GM12878 (cell line): ENCODE data around the gene ARMS2. TPM values are rescaled to one million over a fixed set of nuclear protein-coding genes. Genes with fewer than 3 reads are reported as not detected.

ENCODE experiments used
- ATAC-seq: fragments of 200-7000 bp; cut with Tn5 transposase; 3 replicates; pipeline ENCODE4 v1.9.1; 2020; ENCODE audit warnings: mild to moderate bottlenecking, moderate library complexity
- BruUV-seq: library from RNA; stranded (reverse); fragments of 400-500 nt; replicated peaks from 2 replicates; lab custom pipeline; 2021; lab: Mats Ljungman, UMichigan
- CTCF ChIA-PET: fragments of 300-600 bp; sonication (Branson Sonifier 250); formaldehyde crosslinking; extraction: SDS; loops from one replicate; lab custom pipeline; 2021; ENCODE audit warnings: inconsistent platforms; lab: Yijun Ruan, JAX
- POLR2A ChIA-PET: fragments of 350-600 bp; formaldehyde crosslinking; extraction: SDS; loops from one replicate; lab custom pipeline; 2021; ENCODE audit warnings: inconsistent platforms; lab: Charles Lee
- RAD21 ChIA-PET: fragments of 300-600 bp; sonication (Branson Sonifier 250); formaldehyde crosslinking; loops from one replicate; lab custom pipeline; 2023; ENCODE audit warnings: antibody characterized with exemption; ENCODE audit not compliant: unreplicated experiment; lab: Charles Lee
- SMC1A ChIA-PET: fragments of 300-600 bp; sonication (Branson Sonifier 250); formaldehyde crosslinking; loops from one replicate; lab custom pipeline; 2023; ENCODE audit not compliant: unreplicated experiment, uncharacterized antibody; lab: Charles Lee
- DNase-seq: peaks from one replicate; pipeline ENCODE4 v3.0.0-alpha.2; 2011; ENCODE audit warnings: low read depth, low spot score
- FAIRE-seq: peaks from 3 replicates; lab custom pipeline; 2011; peaks lifted over from hg19 to GRCh38; lab: Jason Lieb, UNC
- H2AFZ ChIP-seq: 2 replicates; pipeline ENCODE4 v1.6.0; 2011; ENCODE audit warnings: low read depth, low read length, control low read depth; ENCODE audit not compliant: control insufficient read depth
- H3K27ac ChIP-seq: 2 replicates; pipeline ENCODE4 v1.5.1; 2011; ENCODE audit warnings: control low read depth; ENCODE audit not compliant: control insufficient read depth, insufficient read depth
- H3K27me3 ChIP-seq, 2 experiments: replicated peaks in 1 of 2; 2 replicates each; pipeline versions ENCODE4 v1.6.0 to v1.6.1; 2011; ENCODE audit warnings: low read length in 1 of 2; ENCODE audit not compliant: control insufficient read depth in 2 of 2, insufficient read depth in 2 of 2
- H3K36me3 ChIP-seq, 2 experiments: 2 replicates each; pipeline ENCODE4 v1.5.1; 2011; ENCODE audit warnings: low read length in 1 of 2; ENCODE audit not compliant: control insufficient read depth in 2 of 2, insufficient read depth in 2 of 2
- H3K4me1 ChIP-seq: 2 replicates; pipeline ENCODE4 v1.6.1; 2011; ENCODE audit warnings: mild to moderate bottlenecking, low read length, moderate library complexity, mixed read lengths; ENCODE audit not compliant: control insufficient read depth, insufficient read depth
- H3K4me2 ChIP-seq: 2 replicates; pipeline ENCODE4 v1.6.0; 2011; ENCODE audit warnings: control low read depth; ENCODE audit not compliant: control insufficient read depth, insufficient read depth
- H3K4me3 ChIP-seq: fragments of 200-600 bp; sonication (generic); 2 replicates; pipeline ENCODE4 v1.5.1; 2016
- H3K79me2 ChIP-seq: 2 replicates; pipeline ENCODE4 v1.6.0; 2011; ENCODE audit warnings: low read length; ENCODE audit not compliant: control insufficient read depth, insufficient read depth
- H3K9ac ChIP-seq: 2 replicates; pipeline ENCODE4 v1.8.0; 2011; ENCODE audit warnings: low read length, control low read depth, mixed read lengths; ENCODE audit not compliant: control insufficient read depth, insufficient read depth
- H3K9me3 ChIP-seq: replicated peaks from 3 replicates; pipeline ENCODE4 v1.5.1; 2011; ENCODE audit warnings: mild to moderate bottlenecking, low read length; ENCODE audit not compliant: control insufficient read depth, insufficient read depth
- H4K20me1 ChIP-seq: 2 replicates; pipeline ENCODE4 v1.6.0; 2011; ENCODE audit not compliant: control insufficient read depth, insufficient read depth
- ATF7 ChIP-seq: fragments of 450-650 bp; IDR thresholded peaks from 2 replicates; pipeline ENCODE4 v1.6.1; 2016; ENCODE audit warnings: low read depth, mild to moderate bottlenecking
- CEBPZ ChIP-seq: fragments of 150-350 bp; IDR thresholded peaks from 2 replicates; pipeline ENCODE4 v1.6.1; 2016; ENCODE audit warnings: low read depth, low read length
- CUX1 ChIP-seq: IDR thresholded peaks from 2 replicates; pipeline ENCODE4 v1.6.1; 2012; ENCODE audit warnings: improper control_type of control experiment, low read depth, low read length; ENCODE audit not compliant: insufficient replicate concordance
- MYC ChIP-seq: IDR thresholded peaks from 2 replicates; pipeline ENCODE4 v1.6.1; 2011; ENCODE audit warnings: mild to moderate bottlenecking, low read length, moderate library complexity, inconsistent platforms; ENCODE audit not compliant: insufficient read depth, insufficient replicate concordance, insufficient read length, severe bottlenecking
- POLR2AphosphoS2 ChIP-seq: IDR thresholded peaks from 2 replicates; pipeline ENCODE4 v1.6.1; 2011; ENCODE audit warnings: low read depth, mild to moderate bottlenecking, low read length, improper control_type of control experiment, moderate library complexity
- RAD51 ChIP-seq: fragments of 450-650 bp; IDR thresholded peaks from 2 replicates; pipeline ENCODE4 v1.6.1; 2016; ENCODE audit warnings: moderate library complexity, mild to moderate bottlenecking, inconsistent platforms
- TARDBP ChIP-seq: IDR thresholded peaks from 2 replicates; pipeline ENCODE4 v1.6.1; 2016; ENCODE audit warnings: borderline replicate concordance
- ZNF207 ChIP-seq: fragments of 450-650 bp; IDR thresholded peaks from 2 replicates; pipeline ENCODE4 v1.6.1; 2014; ENCODE audit warnings: antibody characterized with exemption, mild to moderate bottlenecking, borderline replicate concordance
- ZNF687 ChIP-seq: fragments of 450-650 bp; IDR thresholded peaks from 2 replicates; pipeline ENCODE4 v1.6.1; 2017; ENCODE audit warnings: mild to moderate bottlenecking, moderate library complexity
- WGBS: methylation state at CpG from one replicate; pipeline ENCODE4 v1.1.6; 2016; ENCODE audit warnings: low lambda C conversion rate; ENCODE audit not compliant: insufficient replicate concordance, insufficient coverage; ENCODE audit errors: missing lambda C conversion rate; 5-methylcytosine and 5-hydroxymethylcytosine counted together
- in situ Hi-C: fragments of 300-500 bp; cut with MboI; formaldehyde crosslinking; loops from 9 replicates; pipeline ENCODE4 v1.14.3; 2018; ENCODE audit warnings: mixed read lengths
- intact Hi-C: fragments of 100-400 bp; cut with micrococcal nuclease; formaldehyde crosslinking; loops from one replicate; pipeline ENCODE4 v1.14.2; 2022; ENCODE audit not compliant: unreplicated experiment
- polyA plus RNA-seq, 11 experiments: library from polyadenylated mRNA; depleted of rRNA in 4 of 11; unstranded in 6 of 11; stranded (reverse) in 5 of 11; fragments of >200 nt; fragmentation: Nextera tagmentation in 4 of 11; fragmentation: Illumina TruSeq in 1 of 11; extraction: Ambion mirVana in 4 of 11; extraction: Trizol in 1 of 11; gene quantifications; 1 replicate in 1 of 11; 2 replicates in 10 of 11; pipeline versions ENCODE4 v1.2.1 to v1.2.3, GENCODE V29; 2011 to 2016; ENCODE audit warnings: inconsistent platforms in 2 of 11, missing spikeins in 2 of 11, low read depth in 1 of 11
- total RNA-seq, 4 experiments: library from RNA; depleted of rRNA in 3 of 4; stranded (reverse); fragments of >200 nt in 3 of 4; fragmentation: Illumina TruSeq in 1 of 4; extraction: Trizol in 1 of 4; gene quantifications; 2 replicates each; pipeline versions ENCODE4 v1.2.1 to v1.2.3, GENCODE V29; 2013 to 2021

The ARMS2 gene
- total and polyA plus RNA-seq, 10 of the 15 experiments (the other 5 are each of a cell fraction or from before 2014, with no cell fraction given), result not detected

GRCh38 chr10:122499491-122499941 lies 45.1 kb downstream of the ARMS2 start (continued):
- TF ChIP-seq ZNF687 (no peak), POLR2AphosphoS2 (no peak)

GRCh38 chr10:122500194-122500593 lies 45.7 kb downstream of the ARMS2 start:
- Histone ChIP-seq H3K4me3 (no peak overlapping the region), H3K4me2 (no peak overlapping the region), H4K20me1 (no peaks in the 10 kb centered on the region), H2AFZ (no peak overlapping the region), H3K36me3 (no peaks in the 10 kb centered on the region), H3K79me2 (no peaks in the 10 kb centered on the region), H3K9me3 (no peaks in the 10 kb centered on the region), H3K27me3 (peaks cover 0 to 3% of the 10 kb centered on the region in 2 experiments; a peak in 3 of 4 replicates), H3K4me1 (no peaks in the 10 kb centered on the region), H3K27ac (no peak overlapping the region), H3K9ac (no peak overlapping the region)
- FAIRE-seq, result no peak
- ChIA-PET CTCF (no interaction called here), RAD21 (no interaction called here), SMC1A (no interaction called here), POLR2A (no interaction called here)
- WGBS, result 23% methylated on average over 5 of the region's 5 CpGs
- intact Hi-C loops, result no loop called here
- ATAC-seq, result no peak
- BruUV-seq, result no TSS peak
- no peak for DNase-seq
- in situ Hi-C loops, result no loop called here
- TF ChIP-seq TARDBP (no peak), CEBPZ (no peak), RAD51 (no peak), POLR2AphosphoS2 (no peak), MYC (no peak), ZNF207 (no peak), ATF7 (no peak), CUX1 (no peak)
